Erythroblast (primary cell): ENCODE results near the gene TUBGCP5.
"Not testable (repeated sequence)": the region's sequence is repeated elsewhere in the genome, so short reads cannot be mapped to it uniquely, and the experiment has no call there.

Experiments used
- DNase-seq, 2 experiments: peaks; one replicate each; lab custom pipeline; 2025; lab: John Stamatoyannopoulos, UW
- GATA1 ChIP-seq: IDR thresholded peaks from 2 replicates; pipeline ENCODE4 v1.6.1; 2011; ENCODE audit warnings: low read depth, mild to moderate bottlenecking, control low read depth, low read length, moderate library complexity
- POLR2A ChIP-seq: IDR thresholded peaks from 2 replicates; pipeline ENCODE4 v1.6.1; 2011; ENCODE audit warnings: mild to moderate bottlenecking, low read length

Gene TUBGCP5

DNA sequence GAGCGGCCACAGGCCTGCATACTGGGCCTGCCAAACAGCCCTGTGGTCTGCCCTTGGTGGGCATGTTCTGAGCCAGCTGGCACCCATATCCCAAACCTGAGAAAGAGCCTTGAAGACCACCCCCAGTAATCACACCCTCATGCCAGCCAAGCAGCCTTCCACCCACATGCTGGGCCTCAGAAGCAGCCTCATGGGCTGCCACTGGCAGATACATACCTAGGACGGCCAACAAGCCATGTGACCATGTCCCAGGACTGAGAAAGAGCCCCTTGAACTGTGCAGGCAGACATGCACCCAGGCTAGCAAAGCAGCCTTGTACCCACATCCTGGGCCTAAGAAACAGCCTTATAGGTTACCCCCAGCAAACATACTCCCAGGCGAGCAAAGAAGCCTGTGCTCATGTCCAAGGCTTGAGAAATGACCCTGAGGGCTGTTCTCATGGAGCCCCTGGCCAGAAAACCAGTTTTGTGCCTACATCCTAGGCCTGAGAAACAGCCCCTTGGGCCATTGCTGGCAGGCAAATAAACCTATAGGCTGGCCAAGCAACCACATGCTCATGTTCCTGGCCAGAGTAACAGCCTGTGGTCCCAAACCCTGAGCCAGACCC, 24.9 kb downstream of the TUBGCP5 start:
- no peak for DNase-seq
- TF ChIP-seq GATA1 (no peak), POLR2A (no peak)

DNA sequence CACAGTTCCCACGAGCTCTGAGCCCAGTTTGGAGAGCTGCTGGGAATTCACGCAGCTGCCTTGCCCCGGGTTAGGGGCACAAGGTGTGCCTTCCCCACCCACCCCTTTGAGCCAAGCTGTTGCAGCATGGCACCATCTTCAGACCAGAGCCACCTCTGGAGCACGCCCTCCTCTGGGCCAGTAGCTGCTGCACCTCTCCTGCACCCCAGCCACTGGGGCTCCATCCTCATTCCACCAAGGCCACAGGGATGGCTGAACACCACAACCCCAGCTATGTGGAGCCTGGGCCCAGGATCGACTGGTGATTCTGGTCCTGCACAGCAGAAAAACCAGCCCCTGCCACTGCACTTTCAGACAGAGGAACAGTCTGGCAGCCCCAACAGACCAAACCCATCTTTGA, 25.7 kb downstream of the TUBGCP5 start:
- TF ChIP-seq POLR2A (no peak), GATA1 (no peak)
- no peak for DNase-seq

DNA sequence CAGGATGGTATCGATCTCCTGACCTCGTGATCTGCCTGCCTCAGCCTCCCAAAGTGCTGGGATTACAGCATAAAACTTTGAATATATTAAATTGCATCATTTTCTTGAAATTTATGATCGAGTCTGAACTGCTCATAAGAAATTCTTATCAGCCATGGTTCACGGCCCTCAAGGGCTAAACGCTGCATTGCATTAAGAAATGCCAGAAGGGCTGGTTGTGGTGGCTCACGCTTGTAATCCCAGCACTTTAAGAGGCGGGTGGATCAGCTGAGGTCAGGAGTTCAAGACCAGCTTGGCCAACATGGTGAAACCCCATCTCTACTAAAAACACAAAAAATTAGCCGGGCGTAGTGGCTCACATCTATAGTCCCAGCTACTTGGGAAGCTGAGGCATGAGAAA, 26.8 kb downstream of the TUBGCP5 start:
- not testable (repeated sequence) for DNase-seq

DNA sequence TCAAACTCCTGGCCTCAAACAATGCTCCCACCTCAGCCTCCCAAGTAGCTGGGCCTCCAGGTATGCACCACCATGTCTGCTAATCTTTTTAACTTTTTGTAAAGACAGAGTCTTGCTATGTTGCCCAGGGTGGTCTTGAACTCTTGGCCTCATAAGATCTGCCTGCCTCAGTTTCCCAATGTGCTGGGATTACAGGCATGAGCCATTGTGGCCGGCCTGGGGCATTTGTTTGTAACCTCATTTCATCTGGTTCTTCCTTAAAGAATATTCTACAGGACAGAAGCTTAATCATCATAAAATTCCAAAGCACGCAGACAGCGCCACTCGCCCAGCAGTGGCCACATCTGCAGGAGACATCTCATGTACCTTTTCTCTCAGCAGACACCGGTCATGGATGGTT, 35.6 kb downstream of the TUBGCP5 start:
- no peak for DNase-seq
- TF ChIP-seq GATA1 (no peak), POLR2A (no peak)

DNA sequence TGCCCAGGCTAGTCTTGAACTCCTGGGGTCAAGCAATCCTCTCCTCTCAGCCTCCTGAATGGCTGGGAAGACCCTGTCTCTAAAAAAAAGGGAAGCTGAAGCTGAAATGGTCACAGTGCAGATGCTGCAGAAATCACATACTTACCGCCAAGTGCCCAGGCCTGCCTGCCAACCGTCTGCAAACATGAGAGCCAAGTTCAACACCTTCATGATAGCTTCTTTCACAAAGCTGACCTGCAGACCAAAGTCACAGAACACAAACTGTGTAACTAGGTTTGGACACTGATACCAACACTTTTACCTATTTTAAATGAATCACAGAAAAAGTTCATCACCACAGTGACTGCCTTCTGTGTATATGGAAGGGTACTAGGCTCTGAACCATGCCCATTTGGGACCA, 36.4 kb downstream of the TUBGCP5 start:
- TF ChIP-seq GATA1: no peak
- no peak for TF ChIP-seq POLR2A
- no peak for DNase-seq

DNA sequence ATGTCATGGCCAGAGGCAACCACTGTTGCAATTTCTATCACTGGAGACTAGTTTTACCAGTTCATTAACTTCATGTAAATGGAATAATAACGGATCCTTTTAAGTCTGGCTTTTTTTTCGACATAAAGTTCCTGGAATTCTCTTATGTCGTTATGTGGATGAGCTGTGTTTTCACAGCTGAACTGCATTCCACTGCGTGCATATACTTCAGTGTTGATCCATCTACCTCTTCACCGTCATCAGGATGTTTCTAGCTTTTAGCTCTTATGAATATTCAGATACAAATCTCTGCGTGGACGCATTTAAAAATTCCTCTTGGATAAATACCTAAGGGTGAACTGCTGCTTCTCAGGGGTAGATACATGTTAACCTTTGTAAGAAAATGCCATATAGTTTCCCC, 43.6 kb downstream of the TUBGCP5 start:
- no peak for TF ChIP-seq GATA1
- TF ChIP-seq POLR2A: no peak
- DNase-seq: no peak

DNA sequence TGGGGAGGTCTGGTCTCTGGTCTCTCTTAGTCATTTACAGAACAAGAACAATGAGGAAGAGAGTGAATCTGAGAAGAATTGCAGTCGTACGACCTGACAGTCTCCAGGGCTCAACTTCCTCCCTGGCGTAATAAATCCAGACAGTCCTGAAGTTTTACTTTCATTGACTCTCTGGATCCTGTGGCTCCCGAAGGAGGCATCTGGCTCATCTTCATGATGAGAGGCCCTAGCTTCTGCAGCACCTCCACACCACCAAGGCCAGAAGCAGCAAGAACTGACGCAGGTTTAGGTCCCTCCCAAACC, 47.4 kb downstream of the TUBGCP5 start:
- TF ChIP-seq GATA1 (no peak), POLR2A (no peak)
- DNase-seq: no peak

DNA sequence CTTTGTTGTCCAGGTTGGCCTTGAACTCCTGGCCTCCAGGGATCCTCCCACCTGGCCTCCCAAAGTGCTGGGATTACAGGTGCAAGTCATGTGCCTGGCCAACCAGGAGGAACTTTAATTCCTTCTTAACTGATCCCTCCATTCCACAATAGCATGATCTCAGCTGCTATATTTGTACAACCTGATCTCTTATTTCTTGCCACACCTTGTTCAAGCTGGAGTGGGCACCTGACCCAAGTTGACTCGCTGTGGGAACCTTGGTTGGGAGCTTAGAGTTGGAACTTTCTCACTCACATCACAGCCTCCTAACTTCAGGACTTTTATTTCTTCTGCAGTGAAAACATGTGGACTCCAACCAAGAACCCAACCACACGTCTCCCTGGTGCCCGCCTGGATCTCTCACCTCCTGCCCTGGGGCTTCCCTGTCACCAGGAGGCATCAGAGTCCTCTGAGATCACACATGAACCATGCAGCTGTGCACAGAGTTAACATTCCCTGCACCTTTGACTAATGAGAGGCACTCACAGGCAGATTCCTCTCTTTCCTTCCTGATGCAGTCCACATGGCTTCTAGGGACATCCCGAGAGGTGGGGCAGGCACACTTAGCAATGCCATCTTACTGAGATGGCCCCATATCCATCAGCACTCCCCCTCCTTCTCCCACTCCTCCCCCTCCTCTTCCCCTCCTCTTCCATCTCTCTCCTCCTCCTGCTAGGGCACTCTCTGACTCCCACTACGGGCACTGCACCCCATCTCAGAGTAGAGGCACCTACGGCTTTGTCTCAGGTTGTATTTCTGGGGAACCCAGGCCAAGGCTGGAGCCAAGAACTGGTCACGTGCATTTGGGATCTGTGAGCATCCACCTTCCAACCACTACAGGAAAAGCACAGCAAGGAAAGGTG, 49.5 kb downstream of the TUBGCP5 start:
- no peak for TF ChIP-seq GATA1
- TF ChIP-seq POLR2A: no peak
- no peak for DNase-seq

DNA sequence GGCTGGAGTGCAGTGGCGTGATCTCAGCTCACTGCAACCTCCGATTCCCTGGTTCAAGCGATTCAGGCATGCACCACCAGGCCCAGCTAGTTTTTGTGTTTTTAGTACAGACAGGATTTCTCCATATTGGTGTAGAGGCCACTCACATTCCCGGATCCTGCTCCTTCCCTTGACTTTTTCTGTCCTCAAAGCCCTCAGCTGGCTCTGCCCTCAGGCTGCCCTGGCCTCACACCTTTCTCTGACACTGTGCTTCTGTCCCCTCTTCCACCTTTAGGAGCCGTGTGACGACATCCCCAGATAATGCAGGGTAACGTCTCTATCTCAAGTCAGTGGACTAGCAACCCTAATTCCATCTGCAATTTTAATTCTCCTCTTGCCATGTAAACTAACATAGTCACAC, 50.6 kb downstream of the TUBGCP5 start:
- no peak for DNase-seq
- TF ChIP-seq GATA1: no peak
- no peak for TF ChIP-seq POLR2A

DNA sequence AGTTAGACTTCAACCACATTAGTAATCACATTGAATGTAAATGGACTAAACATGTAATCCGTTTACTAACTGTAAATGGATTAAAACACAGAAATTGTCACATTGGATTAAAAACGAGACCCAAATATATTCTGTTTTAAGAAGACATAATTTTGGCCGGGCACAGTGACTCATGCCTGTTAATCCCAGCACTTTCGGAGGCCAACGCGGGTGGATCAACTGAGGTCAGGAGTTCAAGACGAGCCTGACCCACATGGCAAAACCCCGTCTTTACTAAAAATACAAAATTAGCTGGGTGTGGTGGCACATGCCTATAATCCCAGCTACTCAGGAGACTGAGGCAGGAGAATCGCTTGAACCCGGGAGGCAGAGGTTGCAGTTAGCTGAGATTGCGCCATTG, 57.4 kb downstream of the TUBGCP5 start:
- DNase-seq: not testable (repeated sequence)

DNA sequence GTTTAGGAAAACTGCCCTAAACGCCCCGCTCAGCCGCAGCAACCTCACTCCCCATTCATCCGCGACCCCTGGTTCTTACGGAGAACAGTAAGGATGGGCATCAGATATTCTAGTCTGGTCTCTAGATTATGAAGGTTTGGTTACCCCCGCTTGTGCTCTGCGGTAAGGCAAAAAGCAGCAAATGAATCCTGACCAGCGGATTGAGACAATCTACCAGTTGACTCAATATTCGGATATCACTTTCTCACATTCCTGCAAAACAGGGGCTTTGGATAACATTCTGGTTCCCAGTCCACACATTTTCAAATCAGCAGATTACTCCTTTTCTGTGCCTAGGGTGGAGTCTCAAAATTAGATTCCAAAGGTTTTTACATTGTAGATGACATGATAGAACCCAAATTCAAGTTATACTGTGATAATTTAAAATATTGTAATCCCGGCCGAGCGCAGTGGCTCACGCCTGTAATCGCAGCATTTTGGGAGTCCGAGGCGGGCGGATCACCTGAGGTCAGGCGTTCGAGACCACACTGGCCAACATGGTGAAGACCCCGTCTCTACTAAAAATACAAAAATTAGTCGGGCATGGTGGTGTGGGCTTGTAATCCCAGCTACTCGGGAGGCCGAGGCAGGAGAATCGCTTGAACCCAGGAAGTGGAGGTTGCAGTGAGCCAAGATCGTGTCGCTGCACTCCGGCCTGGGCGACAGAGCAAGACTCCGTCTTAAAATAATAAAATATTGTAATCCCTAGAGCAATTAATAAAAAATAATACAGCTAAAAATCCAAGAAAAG, 58.1 kb downstream of the TUBGCP5 start:
- DNase-seq: no peak
- TF ChIP-seq GATA1 (no peak), POLR2A (no peak)

DNA sequence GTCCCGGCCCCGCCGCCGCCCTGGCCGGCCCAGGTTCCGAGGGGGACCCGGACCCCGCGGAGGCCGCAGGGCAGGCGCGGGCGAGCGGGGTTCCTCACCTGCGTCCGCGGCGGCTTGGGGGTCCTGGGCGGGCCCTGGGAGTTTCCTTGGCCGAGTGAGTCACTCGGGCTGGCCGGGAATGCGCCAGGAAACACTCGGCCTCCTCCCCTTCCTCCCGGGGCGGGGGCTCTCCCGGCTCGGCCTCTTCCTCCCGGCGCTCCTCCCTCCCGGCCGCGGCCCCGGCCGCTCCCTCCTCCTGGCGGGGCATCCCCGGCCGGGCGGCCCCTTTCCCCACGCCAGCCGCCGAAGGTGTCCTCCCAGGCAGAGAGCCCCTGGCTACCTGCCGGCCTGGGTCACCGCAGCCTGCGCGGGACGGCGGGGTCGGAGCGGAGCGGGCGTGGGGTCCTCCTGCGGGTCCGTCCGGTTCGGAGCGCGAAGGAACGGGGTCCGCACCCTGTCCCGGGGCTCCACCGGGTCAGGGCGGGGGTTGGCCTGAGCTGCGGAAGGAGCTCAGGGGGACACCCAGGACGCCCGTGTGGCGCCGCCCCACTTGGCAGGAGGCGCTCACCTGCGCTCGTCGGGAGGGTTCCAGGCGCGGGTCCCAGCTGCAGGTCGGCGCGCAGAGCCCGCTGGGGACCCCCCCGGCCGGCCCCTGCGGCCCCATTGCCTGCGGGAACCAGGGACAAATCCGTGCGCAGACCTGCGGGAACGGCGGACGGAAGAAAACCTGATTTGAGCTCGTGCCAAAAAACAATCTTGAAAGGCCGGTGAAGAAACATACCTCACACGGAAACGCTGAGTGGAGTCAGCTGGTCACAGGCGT, 58.9 kb downstream of the TUBGCP5 start, which contains the start of gene CYFIP1:
Gene CYFIP1, minus strand, starts transcription at position 180 of the 862 bp plus-strand sequence. CDS start 33,083 bp downstream, outside the sequence.
- DNase-seq: no peak
- TF ChIP-seq GATA1 (no peak), POLR2A (no peak)
